Left ventricle myocardium inferior (tissue), 1 donor: ENCODE data around the gene PROSER3. TPM values are rescaled to one million over a fixed set of nuclear protein-coding genes. Genes with fewer than 3 reads are reported as not detected.

ENCODE experiments used
- DNase-seq: peaks from one replicate; pipeline ENCODE4 v3.0.0-alpha.2; 2020
- H3K27ac ChIP-seq: fragments of 200-600 bp; replicated peaks from 2 replicates; pipeline ENCODE4 v1.8.0; 2021
- H3K27me3 ChIP-seq: fragments of 200-600 bp; 2 replicates; pipeline ENCODE4 v1.8.0; 2021; ENCODE audit warnings: low read depth
- H3K36me3 ChIP-seq: fragments of 200-600 bp; 2 replicates; pipeline ENCODE4 v1.8.0; 2021
- H3K4me1 ChIP-seq: fragments of 200-600 bp; 2 replicates; pipeline ENCODE4 v1.8.0; 2021
- H3K4me3 ChIP-seq: fragments of 200-600 bp; 2 replicates; pipeline ENCODE4 v1.8.0; 2021; ENCODE audit warnings: mild to moderate bottlenecking, moderate library complexity
- H3K9me3 ChIP-seq: fragments of 200-600 bp; replicated peaks from 2 replicates; pipeline ENCODE4 v1.8.0; 2021
- CTCF ChIP-seq: fragments of 200-600 bp; IDR thresholded peaks from 2 replicates; pipeline ENCODE4 v1.8.0; 2021; ENCODE audit warnings: antibody characterized with exemption, mild to moderate bottlenecking, borderline replicate concordance
- intact Hi-C: fragments of 100-400 bp; cut with micrococcal nuclease; formaldehyde crosslinking; loops from one replicate; pipeline ENCODE4 v1.11.0; 2022
- total RNA-seq: library from RNA; stranded (reverse); fragmentation: NEBNext Ultra II Directional; extraction: Animal tissue kit (Norgen Biotek cat#: 25700); gene quantifications from one replicate; pipeline ENCODE4 v1.2.1, GENCODE V29; 2021
- donor health status: DM: no; HTN: yes; CAD: no; lungs with severe emphysema.

The PROSER3 gene
- total RNA-seq, 1 donor from 2014 or later: 4.8 TPM

- intact Hi-C loops: no loop called here
- no peak overlapping the region for H3K4me3 ChIP-seq
- H3K4me1 ChIP-seq: no peaks in the 10 kb centered on the region
- H3K27me3 ChIP-seq: peaks cover 39% of the 10 kb centered on the region
- no peaks in the 10 kb centered on the region for H3K9me3 ChIP-seq
- no peaks in the 10 kb centered on the region for H3K36me3 ChIP-seq
- TF ChIP-seq CTCF: peak; percentile 10
- no peak overlapping the region for H3K27ac ChIP-seq
- no peak for DNase-seq
These were observed 33.2 kb downstream of the PROSER3 start for GRCh38 chr19:35790981-35791813.

- no peaks in the 10 kb centered on the region for H3K4me1 ChIP-seq
- no peaks in the 10 kb centered on the region for H3K36me3 ChIP-seq
- no peak overlapping the region for H3K4me3 ChIP-seq
- no peak for DNase-seq
- peaks cover 45% of the 10 kb centered on the region for H3K27me3 ChIP-seq
- no peaks in the 10 kb centered on the region for H3K9me3 ChIP-seq
- intact Hi-C loops: no loop called here
- no peak overlapping the region for H3K27ac ChIP-seq
- no peak for TF ChIP-seq CTCF
These were observed 33.9 kb downstream of the PROSER3 start for GRCh38 chr19:35791814-35792279.

GRCh38 chr19:35792312-35792711 lies 34.3 kb downstream of the PROSER3 start:
- Histone ChIP-seq H3K9me3 (no peaks in the 10 kb centered on the region), H3K4me3 (no peak overlapping the region), H3K27me3 (peaks cover 50% of the 10 kb centered on the region), H3K36me3 (no peaks in the 10 kb centered on the region), H3K27ac (no peak overlapping the region), H3K4me1 (no peaks in the 10 kb centered on the region)
- DNase-seq: no peak
- no peak for TF ChIP-seq CTCF
- intact Hi-C loops: no loop called here

- no peak for DNase-seq
These were observed 34.9 kb downstream of the PROSER3 start for GRCh38 chr19:35792888-35793287.

More at GRCh38 chr19:35792888-35793287, 34.9 kb downstream of the PROSER3 start:
- peaks cover 56% of the 10 kb centered on the region for H3K27me3 ChIP-seq
- H3K4me3 ChIP-seq: no peak overlapping the region
- H3K27ac ChIP-seq: no peak overlapping the region
- H3K9me3 ChIP-seq: no peaks in the 10 kb centered on the region
- no peak for TF ChIP-seq CTCF
- H3K36me3 ChIP-seq: no peaks in the 10 kb centered on the region
- intact Hi-C loops: no loop called here
- no peaks in the 10 kb centered on the region for H3K4me1 ChIP-seq
